Measurements from ENCODE around the gene IGHMBP2.
"Not testable (repeated sequence)": the region's sequence is repeated elsewhere in the genome, so short reads cannot be mapped to it uniquely, and the experiment has no call there.

Gene IGHMBP2

GRCh38 chr11:68881320-68881719 lies 22.4 kb upstream of the IGHMBP2 start:
- H3K4me3 ChIP-seq (ENCODE audit: low read depth in 1 of 2, low read length in 1 of 2): no peak overlapping the region
- TF ChIP-seq CTCF (IDR thresholded peaks at IDR 0.05): no peak
- no peak overlapping the region for H3K27ac ChIP-seq
- no peaks in the 10 kb centered on the region for H3K27me3 ChIP-seq
- no peaks in the 10 kb centered on the region for H3K9me3 ChIP-seq
- H3K36me3 ChIP-seq: no peaks in the 10 kb centered on the region
- no peaks in the 10 kb centered on the region for H3K4me1 ChIP-seq (ENCODE audit: control insufficient read depth in 1 of 2, insufficient read depth in 1 of 2, low read depth in 1 of 2, low read length in 1 of 2)

GRCh38 chr11:68882391-68882790 lies 21.3 kb upstream of the IGHMBP2 start:
- no peak overlapping the region for H3K27ac ChIP-seq

GRCh38 chr11:68884827-68885226 lies 18.9 kb upstream of the IGHMBP2 start:
- H3K27ac ChIP-seq; H3K9me3 ChIP-seq; H3K27me3 ChIP-seq; H3K4me1 ChIP-seq (ENCODE audit: control insufficient read depth in 1 of 2, insufficient read depth in 1 of 2, low read depth in 1 of 2, low read length in 1 of 2); H3K4me3 ChIP-seq (ENCODE audit: low read depth in 1 of 2, low read length in 1 of 2); H3K36me3 ChIP-seq: not testable (repeated sequence)

More at GRCh38 chr11:68882391-68882790, 21.3 kb upstream of the IGHMBP2 start:
- Histone ChIP-seq H3K27me3 (no peaks in the 10 kb centered on the region), H3K36me3 (no peaks in the 10 kb centered on the region), H3K4me3 (ENCODE audit: low read depth in 1 of 2, low read length in 1 of 2) (no peak overlapping the region), H3K9me3 (no peaks in the 10 kb centered on the region), H3K4me1 (ENCODE audit: control insufficient read depth in 1 of 2, insufficient read depth in 1 of 2, low read depth in 1 of 2, low read length in 1 of 2) (no peaks in the 10 kb centered on the region)
- no peak for TF ChIP-seq CTCF (IDR thresholded peaks at IDR 0.05)

GRCh38 chr11:68889948-68890446 lies 13.7 kb upstream of the IGHMBP2 start:
- H3K4me3 ChIP-seq (ENCODE audit: low read depth in 1 of 2, low read length in 1 of 2): no peak overlapping the region
- no peak for TF ChIP-seq CTCF (IDR thresholded peaks at IDR 0.05)
- no peaks in the 10 kb centered on the region for H3K9me3 ChIP-seq
- H3K36me3 ChIP-seq: peaks cover 41% of the 10 kb centered on the region
- H3K27ac ChIP-seq: no peak overlapping the region
- H3K4me1 ChIP-seq (ENCODE audit: control insufficient read depth in 1 of 2, insufficient read depth in 1 of 2, low read depth in 1 of 2, low read length in 1 of 2): no peaks in the 10 kb centered on the region
- H3K27me3 ChIP-seq: no peaks in the 10 kb centered on the region

GRCh38 chr11:68890490-68891231 lies 13.0 kb upstream of the IGHMBP2 start:
- H3K27ac ChIP-seq: no peak overlapping the region
- no peaks in the 10 kb centered on the region for H3K27me3 ChIP-seq
- no peak for TF ChIP-seq CTCF (IDR thresholded peaks at IDR 0.05)
- no peaks in the 10 kb centered on the region for H3K9me3 ChIP-seq
- H3K4me1 ChIP-seq (ENCODE audit: control insufficient read depth in 1 of 2, insufficient read depth in 1 of 2, low read depth in 1 of 2, low read length in 1 of 2): no peaks in the 10 kb centered on the region
- H3K36me3 ChIP-seq: peaks cover 48% of the 10 kb centered on the region
- H3K4me3 ChIP-seq (ENCODE audit: low read depth in 1 of 2, low read length in 1 of 2): no peak overlapping the region

- no peak for TF ChIP-seq CTCF (IDR thresholded peaks at IDR 0.05)
- Histone ChIP-seq H3K36me3 (peaks cover 56% of the 10 kb centered on the region), H3K27ac (no peak overlapping the region), H3K9me3 (no peaks in the 10 kb centered on the region), H3K4me1 (ENCODE audit: control insufficient read depth in 1 of 2, insufficient read depth in 1 of 2, low read depth in 1 of 2, low read length in 1 of 2) (no peaks in the 10 kb centered on the region), H3K27me3 (no peaks in the 10 kb centered on the region), H3K4me3 (ENCODE audit: low read depth in 1 of 2, low read length in 1 of 2) (no peak overlapping the region)
Measured at GRCh38 chr11:68891351-68891948, 12.2 kb upstream of the IGHMBP2 start.

Data from neutrophil (primary cell).